WTC11 (cell line): Measurements from ENCODE around the gene ABCC3. TPM values are rescaled to one million over a fixed set of nuclear protein-coding genes. Genes with fewer than 3 reads are reported as not detected.

Source experiments
- ATAC-seq: fragments of 200-7000 bp; cut with Tn5 transposase; 2 replicates; pipeline ENCODE4 v1.10.0; 2021; ENCODE audit warnings: mild to moderate bottlenecking, moderate library complexity
- CTCF ChIA-PET: fragments of 300-600 bp; sonication (Branson Sonifier 250); formaldehyde crosslinking; loops from one replicate; lab custom pipeline; 2021; ENCODE audit warnings: antibody characterized with exemption; lab: Charles Lee
- POLR2A ChIA-PET: fragments of 350-600 bp; sonication (Branson Sonifier 250); formaldehyde crosslinking; loops from one replicate; lab custom pipeline; 2021; ENCODE audit warnings: antibody characterized with exemption; lab: Charles Lee
- DNase-seq: peaks from one replicate; pipeline ENCODE4 v3.0.0; 2021; ENCODE audit warnings: low spot score
- H3K27ac Mint-ChIP-seq: 2 replicates; pipeline ENCODE4 v1.8.0; 2021; ENCODE audit warnings: mixed read lengths
- H3K27me3 Mint-ChIP-seq: 2 replicates; pipeline ENCODE4 v1.8.0; 2021; ENCODE audit warnings: low read depth, mild to moderate bottlenecking, moderate library complexity, mixed read lengths
- H3K36me3 Mint-ChIP-seq: 2 replicates; pipeline ENCODE4 v1.8.0; 2021; ENCODE audit warnings: mixed read lengths
- H3K4me1 Mint-ChIP-seq: 2 replicates; pipeline ENCODE4 v1.8.0; 2022; ENCODE audit warnings: mixed read lengths
- H3K4me3 Mint-ChIP-seq: 2 replicates; pipeline ENCODE4 v1.8.0; 2021; ENCODE audit warnings: mild to moderate bottlenecking, moderate library complexity, mixed read lengths
- H3K9me3 Mint-ChIP-seq: 2 replicates; pipeline ENCODE4 v1.8.0; 2021; ENCODE audit warnings: mixed read lengths
- AFF4 ChIP-seq: sonication (generic); formaldehyde crosslinking; IDR thresholded peaks from 2 replicates; pipeline ENCODE4 v1.8.1; 2023; ENCODE audit warnings: mild to moderate bottlenecking, missing genetic modification reagents, borderline replicate concordance
- ARID4B ChIP-seq: sonication (generic); formaldehyde crosslinking; IDR thresholded peaks from 2 replicates; pipeline ENCODE4 v1.8.0; 2023; ENCODE audit warnings: missing genetic modification reagents, mild to moderate bottlenecking, borderline replicate concordance
- ATF3 ChIP-seq: sonication (generic); formaldehyde crosslinking; conservative IDR thresholded peaks from 2 replicates; pipeline ENCODE4 v1.8.1; 2022; ENCODE audit warnings: mild to moderate bottlenecking, missing genetic modification reagents
- CREB1 ChIP-seq: sonication (generic); formaldehyde crosslinking; IDR thresholded peaks from 2 replicates; pipeline ENCODE4 v1.8.0; 2023; ENCODE audit warnings: mild to moderate bottlenecking, missing genetic modification reagents
- CTCF ChIP-seq: fragments of 200-600 bp; IDR thresholded peaks from 2 replicates; pipeline ENCODE4 v1.8.0; 2022; ENCODE audit warnings: antibody characterized with exemption
- EMX1 ChIP-seq: fragments of 250-450 bp; sonication (Bioruptor Pico); IDR thresholded peaks from 2 replicates; pipeline ENCODE4 v1.8.0; 2021; ENCODE audit warnings: mild to moderate bottlenecking
- GABPB1 ChIP-seq: sonication (generic); formaldehyde crosslinking; IDR thresholded peaks from 2 replicates; pipeline ENCODE4 v1.8.1; 2023; ENCODE audit warnings: mild to moderate bottlenecking, missing genetic modification reagents
- GTF2I ChIP-seq: fragments of 250-450 bp; sonication (Bioruptor Pico); conservative IDR thresholded peaks from 2 replicates; pipeline ENCODE4 v1.4.0; 2021; ENCODE audit warnings: mild to moderate bottlenecking
- HMGA2 ChIP-seq: fragments of 250-450 bp; sonication (Bioruptor Pico); IDR thresholded peaks from 2 replicates; pipeline ENCODE4 v1.4.0; 2021; ENCODE audit warnings: mild to moderate bottlenecking, moderate library complexity
- MYBL2 ChIP-seq: sonication (generic); formaldehyde crosslinking; IDR thresholded peaks from 2 replicates; pipeline ENCODE4 v1.8.1; 2023; ENCODE audit warnings: mild to moderate bottlenecking, moderate library complexity, missing genetic modification reagents
- NFATC4 ChIP-seq: fragments of 250-450 bp; sonication (Bioruptor Pico); IDR thresholded peaks from 2 replicates; pipeline ENCODE4 v1.9.0; 2021; ENCODE audit warnings: mild to moderate bottlenecking
- NR3C1 ChIP-seq: sonication (generic); formaldehyde crosslinking; conservative IDR thresholded peaks from 2 replicates; pipeline ENCODE4 v1.8.1; 2023; ENCODE audit warnings: low read depth, mild to moderate bottlenecking, missing genetic modification reagents
- OVOL2 ChIP-seq: fragments of 250-450 bp; sonication (Bioruptor Pico); IDR thresholded peaks from 2 replicates; pipeline ENCODE4 v1.9.0; 2021; ENCODE audit warnings: mild to moderate bottlenecking, borderline replicate concordance
- PRDM15 ChIP-seq: sonication (generic); formaldehyde crosslinking; IDR thresholded peaks from 2 replicates; pipeline ENCODE4 v1.8.0; 2022; ENCODE audit warnings: missing genetic modification reagents
- ZNF121 ChIP-seq: sonication (generic); formaldehyde crosslinking; IDR thresholded peaks from 2 replicates; pipeline ENCODE4 v1.8.0; 2023; ENCODE audit warnings: missing genetic modification reagents
- ZNF138 ChIP-seq: sonication (generic); formaldehyde crosslinking; conservative IDR thresholded peaks from 2 replicates; pipeline ENCODE4 v1.8.1; 2022; ENCODE audit warnings: mild to moderate bottlenecking, moderate library complexity, missing genetic modification reagents
- ZNF281 ChIP-seq: sonication (generic); formaldehyde crosslinking; IDR thresholded peaks from 2 replicates; pipeline ENCODE4 v1.8.0; 2023; ENCODE audit warnings: mild to moderate bottlenecking, missing genetic modification reagents
- total RNA-seq: library from RNA; stranded (reverse); gene quantifications from 3 replicates; pipeline ENCODE4 v1.2.3, GENCODE V29; 2021

ABCC3 gene
- total RNA-seq, 1 experiment from 2014 or later = 0.92 TPM

GRCh38 chr17:50604513-50604912, 30.2 kb upstream of the ABCC3 start:
- DNase-seq = peak; percentile 42
- POLR2A ChIA-PET = no interaction called here
- TF ChIP-seq OVOL2 (CRISPR knock-in tag) = no peak
- TF ChIP-seq ZNF121 (CRISPR knock-in tag) = peak; percentile 59; the same call in 1 of the 2 replicates
- H3K4me3 Mint-ChIP-seq = no peak overlapping the region
- H3K27ac Mint-ChIP-seq = no peak overlapping the region
- peaks cover 17% of the 10 kb centered on the region for H3K4me1 Mint-ChIP-seq
- H3K9me3 Mint-ChIP-seq = no peaks in the 10 kb centered on the region
- CTCF ChIA-PET = interaction anchor here (0.6 to 3.3 kb wide), 9 partner anchors 13 to 72 kb away, joined by 3 to 15 read pairs (median 5); partner anchors contain the start of genes CACNA1G and EPN3
- no peaks in the 10 kb centered on the region for H3K27me3 Mint-ChIP-seq
- no peaks in the 10 kb centered on the region for H3K36me3 Mint-ChIP-seq
- ATAC-seq = peak; percentile 61

- H3K27ac Mint-ChIP-seq = no peak overlapping the region
- H3K4me3 Mint-ChIP-seq = no peak overlapping the region
- ChIA-PET CTCF (interaction anchor here (1.0 to 3.3 kb wide), 8 partner anchors 8 to 55 kb away, joined by 3 to 15 read pairs (median 6); partner anchors contain the start of gene CACNA1G), POLR2A (interaction anchor here (0.6 kb wide), 1 partner anchor 154 kb away, joined by 3 read pairs; no protein-coding TSS in a partner anchor)
- DNase-seq (no peak), ATAC-seq (no peak)
- no peaks in the 10 kb centered on the region for H3K9me3 Mint-ChIP-seq
- peaks cover 20% of the 10 kb centered on the region for H3K4me1 Mint-ChIP-seq
- no peaks in the 10 kb centered on the region for H3K27me3 Mint-ChIP-seq
- no peaks in the 10 kb centered on the region for H3K36me3 Mint-ChIP-seq
- TF ChIP-seq NFATC4 (CRISPR knock-in tag) (no peak), EMX1 (CRISPR knock-in tag) (no peak), ATF3 (CRISPR knock-in tag) (no peak), HMGA2 (CRISPR knock-in tag) (no peak), GABPB1 (CRISPR knock-in tag) (no peak), AFF4 (CRISPR knock-in tag) (no peak), ARID4B (CRISPR knock-in tag) (no peak), ZNF281 (no peak), OVOL2 (CRISPR knock-in tag) (no peak), GTF2I (CRISPR knock-in tag) (no peak), MYBL2 (CRISPR knock-in tag) (no peak), PRDM15 (CRISPR knock-in tag) (no peak), ZNF138 (no peak), NR3C1 (CRISPR knock-in tag) (no peak), ZNF121 (CRISPR knock-in tag) (no peak), CTCF (no peak), CREB1 (CRISPR knock-in tag) (no peak)
These were observed 29.3 kb upstream of the ABCC3 start for GRCh38 chr17:50605429-50605828.
